Hepatocyte (in vitro differentiated cells): ENCODE results near the gene MYOD1. TPM values are rescaled to one million over a fixed set of nuclear protein-coding genes. Genes with fewer than 3 reads are reported as not detected.

Experiments used
- DNase-seq: peaks from one replicate; pipeline ENCODE4 v3.0.0-alpha.2; 2016; ENCODE audit warnings: low spot score
- H2AFZ ChIP-seq: fragments of 200-600 bp; sonication (generic); 2 replicates; pipeline ENCODE4 v1.6.0; 2016; ENCODE audit warnings: antibody characterized with exemption, mild to moderate bottlenecking
- H3K27ac ChIP-seq: fragments of 200-600 bp; sonication (generic); 2 replicates; pipeline ENCODE4 v1.5.1; 2016; ENCODE audit warnings: mild to moderate bottlenecking
- H3K27me3 ChIP-seq: fragments of 200-600 bp; sonication (generic); 2 replicates; pipeline ENCODE4 v1.6.1; 2016
- H3K36me3 ChIP-seq: fragments of 200-600 bp; sonication (generic); replicated peaks from 2 replicates; pipeline ENCODE4 v1.5.1; 2016; ENCODE audit warnings: low read depth; ENCODE audit not compliant: insufficient read depth
- H3K4me1 ChIP-seq: fragments of 200-600 bp; sonication (generic); 2 replicates; pipeline ENCODE4 v1.5.1; 2016; ENCODE audit warnings: mild to moderate bottlenecking, moderate library complexity; ENCODE audit not compliant: insufficient read depth
- H3K4me2 ChIP-seq: fragments of 200-600 bp; sonication (generic); 2 replicates; pipeline ENCODE4 v1.6.0; 2016
- H3K4me3 ChIP-seq: fragments of 200-600 bp; sonication (generic); 2 replicates; pipeline ENCODE4 v1.5.1; 2016; ENCODE audit warnings: mild to moderate bottlenecking
- H3K79me2 ChIP-seq: fragments of 200-600 bp; sonication (generic); 2 replicates; pipeline ENCODE4 v1.6.0; 2017; ENCODE audit warnings: mild to moderate bottlenecking
- H3K9me2 ChIP-seq: fragments of 200-600 bp; sonication (generic); replicated peaks from 2 replicates; pipeline ENCODE4 v1.6.0; 2017; ENCODE audit warnings: mild to moderate bottlenecking; ENCODE audit not compliant: insufficient read depth
- H3K9me3 ChIP-seq: fragments of 200-600 bp; sonication (generic); 2 replicates; pipeline ENCODE4 v1.5.1; 2016; ENCODE audit warnings: low read depth, mild to moderate bottlenecking
- H4K20me1 ChIP-seq: fragments of 200-600 bp; sonication (generic); 2 replicates; pipeline ENCODE4 v1.6.0; 2016; ENCODE audit warnings: mild to moderate bottlenecking; ENCODE audit not compliant: insufficient read depth, poor library complexity, severe bottlenecking
- CTCF ChIP-seq: fragments of 200-600 bp; sonication (generic); IDR thresholded peaks from 2 replicates; pipeline ENCODE4 v1.5.1; 2016; ENCODE audit warnings: antibody characterized with exemption, mild to moderate bottlenecking; ENCODE audit not compliant: poor library complexity
- EZH2 ChIP-seq: fragments of 200-600 bp; sonication (generic); IDR thresholded peaks from 2 replicates; pipeline ENCODE4 v1.6.1; 2016; ENCODE audit warnings: antibody characterized with exemption, mild to moderate bottlenecking, borderline replicate concordance
- EZH2phosphoT487 ChIP-seq: fragments of 200-600 bp; sonication (generic); IDR thresholded peaks from one replicate; pipeline ENCODE4 v1.6.1; 2018; ENCODE audit warnings: antibody characterized with exemption, mild to moderate bottlenecking, low read depth, moderate library complexity; ENCODE audit not compliant: unreplicated experiment, severe bottlenecking
- WGBS: methylation state at CpG from one replicate; pipeline ENCODE4 v1.1.6; 2016; ENCODE audit warnings: low lambda C conversion rate; ENCODE audit errors: missing lambda C conversion rate; 5-methylcytosine and 5-hydroxymethylcytosine counted together
- polyA plus RNA-seq: library from polyadenylated mRNA; unstranded; fragments of >200 nt; fragmentation: Nextera tagmentation; extraction: Ambion mirVana; gene quantifications from 2 replicates; pipeline ENCODE4 v1.2.1, GENCODE V29; 2016
- total RNA-seq: library from RNA; depleted of rRNA; stranded (reverse); fragments of >200 nt; gene quantifications from 2 replicates; pipeline ENCODE4 v1.2.3, GENCODE V29; 2014

MYOD1 gene
- total and polyA plus RNA-seq, 2 experiments from 2014 or later: not detected

- H3K27me3 ChIP-seq: peaks cover 100% of the 10 kb centered on the region
- H2AFZ ChIP-seq: no peak overlapping the region
- WGBS: 43% methylated on average over 42 of the region's 56 CpGs
- H3K9me3 ChIP-seq: no peaks in the 10 kb centered on the region
- H4K20me1 ChIP-seq: no peaks in the 10 kb centered on the region
- no peak overlapping the region for H3K4me3 ChIP-seq
- H3K4me1 ChIP-seq: peaks cover 6% of the 10 kb centered on the region
- no peaks in the 10 kb centered on the region for H3K9me2 ChIP-seq
- no peak for TF ChIP-seq EZH2
- TF ChIP-seq CTCF: no peak
- no peak for TF ChIP-seq EZH2phosphoT487
- H3K4me2 ChIP-seq: peak overlapping the region; percentile 66
- H3K79me2 ChIP-seq: no peaks in the 10 kb centered on the region
- DNase-seq: no peak
- H3K27ac ChIP-seq: no peak overlapping the region
- no peaks in the 10 kb centered on the region for H3K36me3 ChIP-seq
These were observed 2.0 kb downstream of the MYOD1 start for GRCh38 chr11:17721242-17721999.

DNA sequence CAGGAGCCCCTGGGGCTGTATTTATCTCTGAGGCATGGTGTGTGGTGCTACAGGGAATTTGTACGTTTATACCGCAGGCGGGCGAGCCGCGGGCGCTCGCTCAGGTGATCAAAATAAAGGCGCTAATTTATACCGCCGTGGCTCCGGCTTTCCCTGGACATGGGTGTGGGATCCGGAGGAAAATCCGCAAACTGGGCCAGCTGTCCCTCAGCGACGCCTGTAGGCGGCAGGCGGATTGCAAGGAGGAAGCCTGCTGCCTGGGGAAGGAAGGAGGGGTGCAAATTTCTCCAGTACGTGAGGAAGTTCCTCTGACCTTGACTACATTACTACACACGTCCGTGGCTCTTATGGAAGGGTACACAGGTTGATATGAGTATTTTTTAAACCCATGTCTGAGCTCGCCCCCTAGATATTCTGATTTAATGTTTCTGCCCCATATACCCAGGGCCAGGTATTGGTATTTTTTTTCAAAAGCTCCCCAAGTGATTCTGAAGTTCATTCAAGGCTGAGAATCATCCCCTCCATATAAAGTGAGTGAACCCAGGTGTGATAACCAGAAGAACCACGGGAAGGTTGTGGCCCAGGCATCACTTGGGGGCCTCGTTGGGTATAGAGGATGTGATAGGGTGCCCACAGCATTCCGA, 2.8 kb downstream of the MYOD1 start:
- Histone ChIP-seq H4K20me1 (no peaks in the 10 kb centered on the region), H3K27ac (no peak overlapping the region), H3K4me3 (no peak overlapping the region), H3K36me3 (no peaks in the 10 kb centered on the region), H3K4me1 (peaks cover 6% of the 10 kb centered on the region), H3K79me2 (no peaks in the 10 kb centered on the region), H3K9me2 (no peaks in the 10 kb centered on the region), H3K27me3 (peaks cover 100% of the 10 kb centered on the region), H3K4me2 (no peak overlapping the region), H2AFZ (no peak overlapping the region), H3K9me3 (no peaks in the 10 kb centered on the region)
- TF ChIP-seq CTCF (peak; percentile 26), EZH2phosphoT487 (no peak)
- DNase-seq: no peak
- WGBS: 18% methylated on average over 25 of the region's 25 CpGs

DNA sequence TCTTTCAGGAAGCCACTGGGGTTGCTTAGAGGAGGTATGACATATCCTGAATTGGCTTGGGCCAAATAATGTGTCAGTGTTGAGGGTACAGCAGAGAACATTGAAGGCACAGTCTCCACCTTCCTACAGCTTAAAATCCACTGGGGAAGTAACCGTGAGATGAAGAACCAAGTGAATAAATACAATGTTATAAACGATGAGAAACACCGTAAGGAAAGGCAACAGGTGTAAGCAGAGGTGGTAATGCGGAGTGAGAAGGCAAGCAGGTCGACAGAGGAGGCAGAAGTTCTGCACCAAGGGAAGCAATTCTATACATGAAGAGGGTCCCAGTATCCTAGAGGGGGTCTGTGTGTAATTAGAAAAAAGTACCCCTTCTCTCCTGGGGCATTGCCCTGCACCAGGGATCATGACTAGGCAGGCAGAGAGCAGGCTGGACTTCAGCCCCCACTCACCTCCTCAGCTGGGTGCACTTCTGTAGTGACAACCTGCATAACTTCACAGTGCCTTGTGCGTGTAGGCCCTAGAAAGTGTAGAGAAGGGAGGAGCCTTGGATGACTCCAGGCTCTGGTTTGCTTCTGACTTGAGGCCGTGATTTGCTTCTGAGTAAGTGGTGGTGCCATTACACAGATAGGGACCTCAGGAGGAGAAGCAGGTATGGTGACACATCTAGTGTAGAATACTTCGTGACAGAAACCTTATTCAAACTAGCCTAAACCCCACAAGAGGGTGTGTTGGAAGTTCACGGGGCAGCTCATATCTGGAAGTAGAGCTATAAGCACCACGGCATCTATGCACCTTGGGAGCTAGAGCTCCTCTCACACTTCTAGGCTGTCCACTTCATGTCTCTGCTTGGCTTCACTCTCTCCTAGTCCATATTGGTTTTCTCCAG, 4.9 kb downstream of the MYOD1 start:
- Histone ChIP-seq H3K9me3 (no peaks in the 10 kb centered on the region), H3K27ac (no peak overlapping the region), H3K4me3 (no peak overlapping the region), H3K4me1 (peaks cover 6% of the 10 kb centered on the region), H3K79me2 (no peaks in the 10 kb centered on the region), H3K36me3 (no peaks in the 10 kb centered on the region), H3K9me2 (no peaks in the 10 kb centered on the region), H2AFZ (no peak overlapping the region), H4K20me1 (no peaks in the 10 kb centered on the region), H3K27me3 (peaks cover 99% of the 10 kb centered on the region), H3K4me2 (no peak overlapping the region)
- DNase-seq: no peak
- TF ChIP-seq EZH2 (no peak), EZH2phosphoT487 (no peak), CTCF (no peak)
- WGBS: 68% methylated on average over 10 of the region's 10 CpGs
